ENCODE measurements around the gene HLF.

HLF gene

GRCh38 chr17:55294042-55294751, 29.4 kb downstream of the HLF start:
- no peak for DNase-seq

- no peak for DNase-seq
Observed at GRCh38 chr17:55295411-55296170, 30.8 kb downstream of the HLF start.

- DNase-seq: no peak
Observed at GRCh38 chr17:55296171-55296695, 31.5 kb downstream of the HLF start.

- no peak for DNase-seq
Observed at GRCh38 chr17:55296699-55297098, 31.9 kb downstream of the HLF start.

GRCh38 chr17:55298111-55298730, 33.5 kb downstream of the HLF start:
- no peak for DNase-seq

- no peak for DNase-seq
Observed at GRCh38 chr17:55299162-55299838, 34.5 kb downstream of the HLF start.

GRCh38 chr17:55299890-55300289, 35.1 kb downstream of the HLF start:
- DNase-seq: no peak

GRCh38 chr17:55300479-55301290, 35.9 kb downstream of the HLF start:
- DNase-seq: no peak

GRCh38 chr17:55301521-55302406, 37.0 kb downstream of the HLF start:
- no peak for DNase-seq

GRCh38 chr17:55302407-55302787, 37.6 kb downstream of the HLF start:
- DNase-seq: no peak

- no peak for DNase-seq
Observed at GRCh38 chr17:55303008-55303493, 38.3 kb downstream of the HLF start.

- no peak for DNase-seq
Observed at GRCh38 chr17:55303701-55304145, 39.0 kb downstream of the HLF start.

- DNase-seq: no peak
Observed at GRCh38 chr17:55304171-55304859, 39.6 kb downstream of the HLF start.

- no peak for DNase-seq
Observed at GRCh38 chr17:55305321-55306087, 40.7 kb downstream of the HLF start.

GRCh38 chr17:55307879-55308278, 43.1 kb downstream of the HLF start:
- DNase-seq: no peak

GRCh38 chr17:55308613-55309391, 44.0 kb downstream of the HLF start:
- no peak for DNase-seq

GRCh38 chr17:55311767-55312375, 47.1 kb downstream of the HLF start:
- DNase-seq: no peak

- no peak for DNase-seq
Observed at GRCh38 chr17:55312852-55313251, 48.1 kb downstream of the HLF start.

Measured in NCI-H187 treated with DMSO at 0.1 percent for 48 hours (cell line).